K562 (cell line): ENCODE data around the gene GPR142. TPM values are rescaled to one million over a fixed set of nuclear protein-coding genes. Genes with fewer than 3 reads are reported as not detected.

Source experiments
- BRD9 ChIP-seq: fragments of 450-650 bp; IDR thresholded peaks from 2 replicates; pipeline ENCODE4 v1.6.1; 2018; ENCODE audit warnings: low read depth; ENCODE audit not compliant: partially characterized antibody
- SREBF2 ChIP-seq: sonication (generic); formaldehyde crosslinking; IDR thresholded peaks from 2 replicates; pipeline ENCODE4 v1.4.0; 2020; ENCODE audit warnings: mild to moderate bottlenecking, missing genetic modification reagents
- ZNF217 ChIP-seq: sonication (generic); formaldehyde crosslinking; IDR thresholded peaks from 2 replicates; pipeline ENCODE4 v1.8.0; 2022; ENCODE audit warnings: mild to moderate bottlenecking, missing genetic modification reagents
- ZNF316 ChIP-seq: fragments of 450-650 bp; IDR thresholded peaks from 2 replicates; pipeline ENCODE4 v1.6.1; 2016
- polyA plus RNA-seq, 8 experiments: library from polyadenylated mRNA; depleted of rRNA in 4 of 8; stranded (reverse) in 5 of 8; unstranded in 3 of 8; fragments of >200 nt; fragmentation: Nextera tagmentation in 2 of 8; fragmentation: Illumina TruSeq in 1 of 8; extraction: Ambion mirVana in 2 of 8; extraction: Trizol in 1 of 8; gene quantifications; 2 replicates each; pipeline versions ENCODE4 v1.2.1 to v1.2.3, GENCODE V29; 2011 to 2014; ENCODE audit warnings: inconsistent platforms in 1 of 8, missing spikeins in 1 of 8
- total RNA-seq, 7 experiments: library from RNA; depleted of rRNA in 6 of 7; stranded (reverse); fragments of >200 nt in 6 of 7; fragmentation: Illumina TruSeq in 2 of 7; extraction: Trizol in 2 of 7; gene quantifications; 2 replicates each; pipeline versions ENCODE4 v1.2.1 to v1.2.3, GENCODE V29; 2011 to 2021; ENCODE audit warnings: low replicate concordance in 1 of 7
- TF ChIP-seq, protein P1 (sequence below), 2 experiments: fragments of 450-650 bp; formaldehyde crosslinking in 1 of 2; IDR thresholded peaks; 2 replicates each; pipeline versions ENCODE4 v1.4.0 to v1.6.1; 2014 to 2020; ENCODE audit warnings: mild to moderate bottlenecking in 2 of 2, borderline replicate concordance in 1 of 2, low read depth in 1 of 2
- TF ChIP-seq, protein P2 (sequence below): fragments of 200-600 bp; sonication (generic); IDR thresholded peaks from one replicate; pipeline ENCODE4 v1.6.1; 2012; ENCODE audit warnings: mild to moderate bottlenecking, low read depth, low read length, inconsistent platforms

The GPR142 gene
- total and polyA plus RNA-seq, 9 of the 15 experiments (the other 6 are each of a cell fraction or from before 2014, with no cell fraction given), result not detected

DNA sequence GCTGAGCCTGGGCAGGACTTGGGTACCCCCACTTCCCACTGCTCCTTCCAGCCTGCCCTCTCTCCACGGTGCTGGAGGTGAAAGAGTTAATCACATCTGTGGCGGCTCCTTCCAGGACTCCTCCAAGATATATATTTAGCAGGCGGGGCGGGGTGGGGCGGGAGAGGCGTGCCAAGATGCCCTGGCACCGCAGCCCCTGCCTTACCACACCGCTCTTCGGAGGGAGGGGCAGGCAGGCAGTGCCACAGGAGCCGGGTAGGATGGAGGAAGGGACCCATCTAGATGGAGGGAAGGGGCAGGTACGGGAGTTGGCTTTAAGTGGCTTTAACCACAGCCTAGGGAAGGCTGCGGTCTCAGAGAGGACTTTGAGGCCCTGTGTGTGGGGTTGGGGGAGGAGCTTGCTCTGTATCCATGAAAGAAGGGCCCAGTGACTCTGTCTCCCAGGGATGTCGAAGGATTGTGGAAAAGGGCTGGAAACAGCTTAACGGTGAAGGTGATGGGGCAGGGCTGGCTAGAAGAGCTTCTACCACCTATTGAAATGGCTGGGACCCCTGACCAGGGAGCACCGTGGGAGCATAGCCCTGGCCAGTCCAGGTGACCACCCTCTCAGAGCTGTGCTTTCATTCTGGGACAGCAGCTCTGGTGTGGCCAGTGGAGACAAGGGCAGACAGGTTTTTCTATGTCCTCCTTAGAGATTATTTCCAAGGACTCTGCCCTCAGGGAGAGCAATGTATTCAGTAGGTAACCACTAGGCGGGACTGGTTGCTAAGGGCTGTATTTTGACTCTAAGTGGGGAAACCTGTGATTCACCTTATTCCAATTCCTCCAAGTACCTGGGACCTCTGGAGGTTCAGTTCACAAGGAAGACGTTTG is 13.0 kb downstream of the GPR142 start (continued):
- TF ChIP-seq, protein P1, sequence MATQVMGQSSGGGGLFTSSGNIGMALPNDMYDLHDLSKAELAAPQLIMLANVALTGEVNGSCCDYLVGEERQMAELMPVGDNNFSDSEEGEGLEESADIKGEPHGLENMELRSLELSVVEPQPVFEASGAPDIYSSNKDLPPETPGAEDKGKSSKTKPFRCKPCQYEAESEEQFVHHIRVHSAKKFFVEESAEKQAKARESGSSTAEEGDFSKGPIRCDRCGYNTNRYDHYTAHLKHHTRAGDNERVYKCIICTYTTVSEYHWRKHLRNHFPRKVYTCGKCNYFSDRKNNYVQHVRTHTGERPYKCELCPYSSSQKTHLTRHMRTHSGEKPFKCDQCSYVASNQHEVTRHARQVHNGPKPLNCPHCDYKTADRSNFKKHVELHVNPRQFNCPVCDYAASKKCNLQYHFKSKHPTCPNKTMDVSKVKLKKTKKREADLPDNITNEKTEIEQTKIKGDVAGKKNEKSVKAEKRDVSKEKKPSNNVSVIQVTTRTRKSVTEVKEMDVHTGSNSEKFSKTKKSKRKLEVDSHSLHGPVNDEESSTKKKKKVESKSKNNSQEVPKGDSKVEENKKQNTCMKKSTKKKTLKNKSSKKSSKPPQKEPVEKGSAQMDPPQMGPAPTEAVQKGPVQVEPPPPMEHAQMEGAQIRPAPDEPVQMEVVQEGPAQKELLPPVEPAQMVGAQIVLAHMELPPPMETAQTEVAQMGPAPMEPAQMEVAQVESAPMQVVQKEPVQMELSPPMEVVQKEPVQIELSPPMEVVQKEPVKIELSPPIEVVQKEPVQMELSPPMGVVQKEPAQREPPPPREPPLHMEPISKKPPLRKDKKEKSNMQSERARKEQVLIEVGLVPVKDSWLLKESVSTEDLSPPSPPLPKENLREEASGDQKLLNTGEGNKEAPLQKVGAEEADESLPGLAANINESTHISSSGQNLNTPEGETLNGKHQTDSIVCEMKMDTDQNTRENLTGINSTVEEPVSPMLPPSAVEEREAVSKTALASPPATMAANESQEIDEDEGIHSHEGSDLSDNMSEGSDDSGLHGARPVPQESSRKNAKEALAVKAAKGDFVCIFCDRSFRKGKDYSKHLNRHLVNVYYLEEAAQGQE (IDR thresholded peaks at IDR 0.05; ENCODE audit: borderline replicate concordance), result 0 out of 2 replicates have a peak, but pooled peaks have one; percentile 17
- TF ChIP-seq, protein P1 (CRISPR knock-in tag; IDR thresholded peaks at IDR 0.05; ENCODE audit: low read depth), result no peak
- no peak for TF ChIP-seq SREBF2 (CRISPR knock-in tag)
- no peak for TF ChIP-seq ZNF316
- TF ChIP-seq, protein P2, sequence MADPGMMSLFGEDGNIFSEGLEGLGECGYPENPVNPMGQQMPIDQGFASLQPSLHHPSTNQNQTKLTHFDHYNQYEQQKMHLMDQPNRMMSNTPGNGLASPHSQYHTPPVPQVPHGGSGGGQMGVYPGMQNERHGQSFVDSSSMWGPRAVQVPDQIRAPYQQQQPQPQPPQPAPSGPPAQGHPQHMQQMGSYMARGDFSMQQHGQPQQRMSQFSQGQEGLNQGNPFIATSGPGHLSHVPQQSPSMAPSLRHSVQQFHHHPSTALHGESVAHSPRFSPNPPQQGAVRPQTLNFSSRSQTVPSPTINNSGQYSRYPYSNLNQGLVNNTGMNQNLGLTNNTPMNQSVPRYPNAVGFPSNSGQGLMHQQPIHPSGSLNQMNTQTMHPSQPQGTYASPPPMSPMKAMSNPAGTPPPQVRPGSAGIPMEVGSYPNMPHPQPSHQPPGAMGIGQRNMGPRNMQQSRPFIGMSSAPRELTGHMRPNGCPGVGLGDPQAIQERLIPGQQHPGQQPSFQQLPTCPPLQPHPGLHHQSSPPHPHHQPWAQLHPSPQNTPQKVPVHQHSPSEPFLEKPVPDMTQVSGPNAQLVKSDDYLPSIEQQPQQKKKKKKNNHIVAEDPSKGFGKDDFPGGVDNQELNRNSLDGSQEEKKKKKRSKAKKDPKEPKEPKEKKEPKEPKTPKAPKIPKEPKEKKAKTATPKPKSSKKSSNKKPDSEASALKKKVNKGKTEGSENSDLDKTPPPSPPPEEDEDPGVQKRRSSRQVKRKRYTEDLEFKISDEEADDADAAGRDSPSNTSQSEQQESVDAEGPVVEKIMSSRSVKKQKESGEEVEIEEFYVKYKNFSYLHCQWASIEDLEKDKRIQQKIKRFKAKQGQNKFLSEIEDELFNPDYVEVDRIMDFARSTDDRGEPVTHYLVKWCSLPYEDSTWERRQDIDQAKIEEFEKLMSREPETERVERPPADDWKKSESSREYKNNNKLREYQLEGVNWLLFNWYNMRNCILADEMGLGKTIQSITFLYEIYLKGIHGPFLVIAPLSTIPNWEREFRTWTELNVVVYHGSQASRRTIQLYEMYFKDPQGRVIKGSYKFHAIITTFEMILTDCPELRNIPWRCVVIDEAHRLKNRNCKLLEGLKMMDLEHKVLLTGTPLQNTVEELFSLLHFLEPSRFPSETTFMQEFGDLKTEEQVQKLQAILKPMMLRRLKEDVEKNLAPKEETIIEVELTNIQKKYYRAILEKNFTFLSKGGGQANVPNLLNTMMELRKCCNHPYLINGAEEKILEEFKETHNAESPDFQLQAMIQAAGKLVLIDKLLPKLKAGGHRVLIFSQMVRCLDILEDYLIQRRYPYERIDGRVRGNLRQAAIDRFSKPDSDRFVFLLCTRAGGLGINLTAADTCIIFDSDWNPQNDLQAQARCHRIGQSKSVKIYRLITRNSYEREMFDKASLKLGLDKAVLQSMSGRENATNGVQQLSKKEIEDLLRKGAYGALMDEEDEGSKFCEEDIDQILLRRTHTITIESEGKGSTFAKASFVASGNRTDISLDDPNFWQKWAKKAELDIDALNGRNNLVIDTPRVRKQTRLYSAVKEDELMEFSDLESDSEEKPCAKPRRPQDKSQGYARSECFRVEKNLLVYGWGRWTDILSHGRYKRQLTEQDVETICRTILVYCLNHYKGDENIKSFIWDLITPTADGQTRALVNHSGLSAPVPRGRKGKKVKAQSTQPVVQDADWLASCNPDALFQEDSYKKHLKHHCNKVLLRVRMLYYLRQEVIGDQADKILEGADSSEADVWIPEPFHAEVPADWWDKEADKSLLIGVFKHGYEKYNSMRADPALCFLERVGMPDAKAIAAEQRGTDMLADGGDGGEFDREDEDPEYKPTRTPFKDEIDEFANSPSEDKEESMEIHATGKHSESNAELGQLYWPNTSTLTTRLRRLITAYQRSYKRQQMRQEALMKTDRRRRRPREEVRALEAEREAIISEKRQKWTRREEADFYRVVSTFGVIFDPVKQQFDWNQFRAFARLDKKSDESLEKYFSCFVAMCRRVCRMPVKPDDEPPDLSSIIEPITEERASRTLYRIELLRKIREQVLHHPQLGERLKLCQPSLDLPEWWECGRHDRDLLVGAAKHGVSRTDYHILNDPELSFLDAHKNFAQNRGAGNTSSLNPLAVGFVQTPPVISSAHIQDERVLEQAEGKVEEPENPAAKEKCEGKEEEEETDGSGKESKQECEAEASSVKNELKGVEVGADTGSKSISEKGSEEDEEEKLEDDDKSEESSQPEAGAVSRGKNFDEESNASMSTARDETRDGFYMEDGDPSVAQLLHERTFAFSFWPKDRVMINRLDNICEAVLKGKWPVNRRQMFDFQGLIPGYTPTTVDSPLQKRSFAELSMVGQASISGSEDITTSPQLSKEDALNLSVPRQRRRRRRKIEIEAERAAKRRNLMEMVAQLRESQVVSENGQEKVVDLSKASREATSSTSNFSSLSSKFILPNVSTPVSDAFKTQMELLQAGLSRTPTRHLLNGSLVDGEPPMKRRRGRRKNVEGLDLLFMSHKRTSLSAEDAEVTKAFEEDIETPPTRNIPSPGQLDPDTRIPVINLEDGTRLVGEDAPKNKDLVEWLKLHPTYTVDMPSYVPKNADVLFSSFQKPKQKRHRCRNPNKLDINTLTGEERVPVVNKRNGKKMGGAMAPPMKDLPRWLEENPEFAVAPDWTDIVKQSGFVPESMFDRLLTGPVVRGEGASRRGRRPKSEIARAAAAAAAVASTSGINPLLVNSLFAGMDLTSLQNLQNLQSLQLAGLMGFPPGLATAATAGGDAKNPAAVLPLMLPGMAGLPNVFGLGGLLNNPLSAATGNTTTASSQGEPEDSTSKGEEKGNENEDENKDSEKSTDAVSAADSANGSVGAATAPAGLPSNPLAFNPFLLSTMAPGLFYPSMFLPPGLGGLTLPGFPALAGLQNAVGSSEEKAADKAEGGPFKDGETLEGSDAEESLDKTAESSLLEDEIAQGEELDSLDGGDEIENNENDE, result no peak
- no peak for TF ChIP-seq ZNF217 (CRISPR knock-in tag)
- no peak for TF ChIP-seq BRD9
